GM12891 (cell line): ENCODE measurements around the gene SDK1.

ENCODE experiments used
- DNase-seq: peaks from one replicate; pipeline ENCODE4 v3.0.0; 2011; ENCODE audit warnings: low spot score; ENCODE audit not compliant: insufficient read length
- FAIRE-seq: peaks from 2 replicates; lab custom pipeline; 2011; peaks lifted over from hg19 to GRCh38; lab: Jason Lieb, UNC
- PAX5 ChIP-seq: IDR thresholded peaks from 2 replicates; pipeline ENCODE4 v1.6.1; 2011; ENCODE audit warnings: low read length, moderate library complexity, mild to moderate bottlenecking; ENCODE audit not compliant: insufficient read depth, severe bottlenecking
- POLR2A ChIP-seq: IDR thresholded peaks from 2 replicates; pipeline ENCODE4 v1.6.1; 2011; ENCODE audit warnings: low read depth, low read length, control low read depth
- POLR2AphosphoS5 ChIP-seq: IDR thresholded peaks from 2 replicates; pipeline ENCODE4 v1.6.1; 2011; ENCODE audit warnings: low read depth, low read length, control low read depth
- POU2F2 ChIP-seq: IDR thresholded peaks from 2 replicates; pipeline ENCODE4 v1.6.1; 2011; ENCODE audit warnings: low read depth, mild to moderate bottlenecking, control low read depth, low read length, moderate library complexity
- SPI1 ChIP-seq: IDR thresholded peaks from 2 replicates; pipeline ENCODE4 v1.6.1; 2011; ENCODE audit warnings: low read depth, low read length, control low read depth
- TAF1 ChIP-seq: IDR thresholded peaks from 2 replicates; pipeline ENCODE4 v1.6.1; 2011; ENCODE audit warnings: low read depth, low read length, control low read depth

SDK1 gene

DNA sequence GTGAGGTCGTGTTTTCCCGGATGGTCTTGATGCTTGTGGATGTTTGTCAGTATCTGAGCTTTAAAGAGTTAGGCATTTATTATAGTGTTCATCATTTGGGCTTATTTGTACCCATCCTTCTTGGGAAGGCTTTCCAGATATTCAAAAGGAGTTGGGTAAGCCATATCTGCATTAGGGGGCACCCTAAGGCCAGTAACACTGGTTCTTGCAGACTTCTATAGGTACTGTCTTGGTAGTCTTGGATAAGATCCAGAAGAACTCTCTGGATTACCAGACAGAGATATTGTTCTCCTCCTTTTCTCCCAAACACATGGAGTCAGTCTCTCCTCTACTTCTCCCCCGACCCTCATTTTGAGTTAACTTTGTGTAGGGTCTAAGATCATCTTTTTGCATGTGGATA lies 92.8 kb downstream of the SDK1 start:
- no peak for DNase-seq
- no peak for TF ChIP-seq POU2F2
- TF ChIP-seq TAF1: no peak
- no peak for TF ChIP-seq SPI1
- no peak for TF ChIP-seq POLR2A
- no peak for TF ChIP-seq PAX5
- TF ChIP-seq POLR2AphosphoS5: no peak
- FAIRE-seq: no peak

DNA sequence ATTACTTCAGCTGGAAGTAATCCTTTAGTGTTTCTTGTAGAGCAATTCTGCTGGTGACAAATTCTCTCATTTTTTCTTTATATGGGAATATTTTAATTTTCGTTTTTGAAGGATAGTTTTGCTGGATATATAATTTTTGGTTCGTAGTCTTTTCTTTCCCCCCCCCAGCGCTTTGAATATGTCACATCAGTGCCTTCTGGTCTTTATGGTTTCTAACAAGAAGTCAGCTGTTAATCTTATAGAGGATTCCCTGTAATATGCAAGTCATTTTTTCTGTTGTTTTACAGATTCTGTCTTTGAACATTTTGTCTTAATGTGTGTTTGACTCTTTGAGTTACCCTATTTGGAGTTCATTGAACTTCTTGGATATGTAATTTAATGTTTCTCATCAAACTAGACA lies 96.3 kb downstream of the SDK1 start:
- FAIRE-seq: no peak
- no peak for DNase-seq
- TF ChIP-seq POLR2AphosphoS5 (no peak), POLR2A (no peak), TAF1 (no peak), SPI1 (no peak), PAX5 (no peak), POU2F2 (no peak)

DNA sequence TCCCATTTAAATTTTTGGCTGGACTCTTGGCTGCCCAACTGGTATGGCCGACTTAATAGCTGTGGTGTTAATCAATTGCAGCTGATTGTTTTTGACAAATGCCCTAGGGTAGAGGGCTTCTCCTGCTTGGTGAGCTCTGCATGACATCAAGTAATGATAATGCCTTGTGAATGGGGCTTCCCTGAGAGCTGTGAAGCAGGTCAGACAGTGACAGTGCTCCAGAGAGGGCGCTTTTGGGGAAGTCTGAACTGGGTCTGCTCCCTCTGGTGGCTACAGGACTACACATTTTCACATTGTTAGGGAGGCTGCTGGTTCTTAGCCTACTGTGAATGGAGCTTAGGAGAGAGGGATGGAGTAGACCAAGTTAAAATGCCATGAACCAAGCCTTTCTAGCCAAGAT lies 98.8 kb downstream of the SDK1 start:
- TF ChIP-seq POLR2A (no peak), SPI1 (0 out of 2 replicates have a peak, but pooled peaks have one; percentile 14), POLR2AphosphoS5 (no peak), PAX5 (no peak)
- DNase-seq: no peak
- FAIRE-seq: peak; percentile 40

DNA sequence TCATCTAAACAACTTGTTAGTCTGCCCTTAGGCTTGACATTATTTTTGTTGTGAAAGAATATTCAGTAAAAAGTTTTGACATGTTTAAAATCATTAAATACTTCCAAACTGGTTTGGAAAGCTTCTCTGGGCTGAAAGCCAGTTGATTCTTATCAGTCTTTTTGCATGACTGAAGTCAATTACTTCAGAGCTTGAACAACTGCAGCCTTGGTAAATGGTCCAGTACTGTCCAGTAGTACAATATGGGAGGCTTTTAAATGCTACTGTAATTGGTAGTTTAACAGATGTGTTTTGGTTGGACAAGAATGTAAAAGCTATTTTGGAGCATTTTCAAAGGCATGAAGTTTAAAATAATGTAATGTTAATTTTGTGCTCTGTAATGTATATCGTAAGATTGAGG lies 103.4 kb downstream of the SDK1 start:
- FAIRE-seq (no peak), DNase-seq (no peak)
- TF ChIP-seq POU2F2: no peak
- TF ChIP-seq PAX5: no peak
- TF ChIP-seq SPI1: no peak
- TF ChIP-seq POLR2AphosphoS5: no peak
- no peak for TF ChIP-seq TAF1
- no peak for TF ChIP-seq POLR2A

DNA sequence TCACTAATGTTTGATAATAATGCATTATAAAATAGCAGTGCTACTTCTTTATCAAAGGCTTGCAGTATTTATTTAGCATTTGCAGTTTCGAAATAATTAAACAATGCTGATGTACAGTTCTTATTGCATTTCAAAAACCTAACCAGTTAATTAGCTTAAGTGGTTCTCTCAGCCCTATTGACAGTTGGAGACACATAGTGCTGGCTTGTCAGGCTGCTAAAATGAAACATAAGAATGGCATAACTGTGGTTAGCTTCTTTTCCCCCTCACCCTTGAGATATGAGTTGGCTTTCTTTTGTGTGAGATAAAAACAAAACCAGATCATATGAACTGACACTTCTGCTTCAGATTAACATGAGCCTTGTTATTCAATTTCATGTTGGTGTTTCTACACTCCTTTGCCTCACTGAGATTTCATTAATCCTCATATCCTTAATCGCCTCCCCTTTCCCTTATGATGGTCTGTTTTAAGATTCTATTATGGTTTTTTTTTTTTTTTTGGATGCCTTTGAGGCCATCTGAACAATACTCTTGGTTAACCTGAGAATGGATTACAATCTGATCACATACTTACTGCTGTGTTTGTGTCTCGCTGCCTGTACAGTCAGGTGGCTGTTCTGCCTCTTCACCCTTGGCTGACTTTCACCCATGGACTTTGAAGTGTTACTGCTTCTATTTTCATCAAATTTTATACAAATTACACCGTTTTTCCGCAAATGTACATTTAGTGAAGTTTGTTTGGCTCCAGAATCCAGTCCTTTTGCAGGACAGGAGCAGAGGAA lies 108.0 kb downstream of the SDK1 start:
- TF ChIP-seq POLR2A: no peak
- DNase-seq: no peak
- FAIRE-seq: no peak

DNA sequence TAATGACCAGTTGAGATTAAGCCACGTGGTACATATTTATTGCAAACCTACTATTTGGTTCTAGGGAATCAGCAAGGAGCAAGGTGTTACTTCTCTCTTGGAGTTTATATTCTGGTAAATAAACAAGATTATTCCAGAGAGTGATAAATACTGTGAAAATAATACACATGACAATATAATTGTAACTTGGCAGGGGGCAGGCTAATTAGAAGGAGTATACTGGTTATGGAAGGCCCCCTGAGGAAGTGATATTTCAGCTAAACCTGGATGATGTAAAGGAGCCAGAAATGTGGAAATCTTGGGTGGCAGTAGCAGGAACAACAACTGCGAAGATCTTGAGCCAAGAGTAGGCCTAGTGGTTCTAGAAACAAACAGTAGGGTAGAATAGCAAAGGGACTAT lies 111.8 kb downstream of the SDK1 start:
- FAIRE-seq: no peak
- TF ChIP-seq POLR2A: no peak
- no peak for TF ChIP-seq PAX5
- TF ChIP-seq SPI1: no peak
- TF ChIP-seq POU2F2: no peak
- no peak for TF ChIP-seq POLR2AphosphoS5
- no peak for TF ChIP-seq TAF1
- no peak for DNase-seq

DNA sequence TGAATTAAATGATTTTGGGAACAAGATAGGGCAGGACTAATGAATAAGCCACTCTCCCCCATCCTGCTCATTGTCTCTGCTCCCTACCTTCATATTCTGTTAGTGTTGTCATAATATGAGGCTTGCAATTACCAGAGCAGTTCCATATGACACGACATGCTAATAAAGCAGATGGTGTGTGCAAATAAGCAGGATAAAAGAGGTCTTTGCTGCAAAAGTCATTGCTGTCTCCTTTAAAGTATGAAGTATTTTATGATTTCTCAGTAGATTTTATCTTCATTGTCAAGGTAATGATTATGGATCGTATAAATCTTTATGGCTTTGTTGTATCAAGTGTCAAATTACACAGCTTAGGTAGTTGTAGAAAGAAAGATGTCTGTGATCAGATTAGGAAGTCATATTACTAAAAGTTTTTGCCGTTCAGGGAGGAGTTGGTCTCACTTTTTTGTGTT lies 114.8 kb downstream of the SDK1 start:
- FAIRE-seq (no peak), DNase-seq (no peak)
- TF ChIP-seq PAX5: no peak
- no peak for TF ChIP-seq POU2F2
- no peak for TF ChIP-seq TAF1
- TF ChIP-seq POLR2A: no peak
- no peak for TF ChIP-seq POLR2AphosphoS5
- no peak for TF ChIP-seq SPI1

DNA sequence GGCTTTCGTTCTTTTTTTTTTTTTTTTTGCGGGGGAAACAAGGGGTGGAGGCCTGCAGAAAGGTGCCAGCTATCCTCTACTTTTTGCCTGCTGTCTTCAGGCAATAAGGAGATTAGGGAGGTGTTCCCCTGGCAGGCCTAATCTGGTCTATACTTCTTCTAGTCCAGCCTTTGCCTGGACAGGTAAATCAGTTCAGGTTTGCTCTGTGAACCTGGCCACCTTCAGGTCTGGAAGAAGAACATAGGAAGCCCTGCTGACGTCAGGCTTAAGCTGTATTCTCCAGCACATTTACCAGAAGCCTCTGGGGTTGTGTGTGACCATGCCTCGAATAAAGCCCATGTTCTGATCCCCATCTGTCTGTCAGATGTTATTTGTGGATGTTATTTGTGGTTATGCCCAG lies 115.4 kb downstream of the SDK1 start:
- no peak for TF ChIP-seq POLR2A
- TF ChIP-seq SPI1: no peak
- no peak for FAIRE-seq
- DNase-seq: no peak

DNA sequence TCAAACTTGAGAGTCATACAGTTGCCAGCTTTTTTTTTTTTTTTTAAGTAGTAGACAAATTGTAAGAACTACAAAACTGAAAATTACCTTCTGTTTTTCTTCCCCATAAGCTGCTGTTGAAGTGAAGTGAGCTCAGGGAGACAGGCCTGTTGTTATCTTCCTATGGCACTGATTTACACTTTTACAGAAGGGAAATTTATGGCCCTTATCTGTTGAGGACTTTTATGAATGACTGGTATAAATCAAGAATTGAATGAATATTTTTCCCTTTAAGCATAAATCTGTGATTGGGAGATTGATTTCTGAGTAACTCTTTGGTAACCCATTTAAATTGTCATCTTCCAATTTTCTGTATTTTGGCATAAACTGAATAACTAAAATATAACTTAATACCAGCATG lies 124.0 kb downstream of the SDK1 start:
- TF ChIP-seq POLR2AphosphoS5 (no peak), TAF1 (no peak), POU2F2 (no peak), POLR2A (no peak), SPI1 (no peak), PAX5 (no peak)
- no peak for DNase-seq
- no peak for FAIRE-seq

DNA sequence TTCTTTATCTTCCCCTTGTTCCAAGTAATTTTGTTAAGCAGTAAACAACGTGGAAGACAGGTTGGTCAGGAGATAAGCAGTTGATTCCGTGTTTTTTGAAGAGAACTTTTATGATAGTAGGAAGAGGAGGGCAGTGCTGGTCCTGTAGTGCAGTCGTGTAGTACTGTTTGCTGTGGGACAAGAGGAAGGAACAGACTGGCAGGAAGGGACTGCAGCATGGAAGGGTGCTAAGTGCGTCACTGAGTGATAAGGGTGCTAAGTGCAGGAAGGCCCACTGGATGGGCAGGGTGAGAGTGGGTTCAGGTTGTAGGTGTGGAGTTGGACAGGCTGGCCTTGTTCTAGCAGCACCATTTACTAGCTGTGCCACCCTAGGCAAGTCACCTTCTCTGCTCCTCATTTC lies 125.0 kb downstream of the SDK1 start:
- TF ChIP-seq POLR2A: no peak
- no peak for TF ChIP-seq TAF1
- no peak for TF ChIP-seq POU2F2
- no peak for TF ChIP-seq PAX5
- TF ChIP-seq SPI1: no peak
- no peak for TF ChIP-seq POLR2AphosphoS5
- no peak for DNase-seq
- FAIRE-seq: peak; percentile 31

DNA sequence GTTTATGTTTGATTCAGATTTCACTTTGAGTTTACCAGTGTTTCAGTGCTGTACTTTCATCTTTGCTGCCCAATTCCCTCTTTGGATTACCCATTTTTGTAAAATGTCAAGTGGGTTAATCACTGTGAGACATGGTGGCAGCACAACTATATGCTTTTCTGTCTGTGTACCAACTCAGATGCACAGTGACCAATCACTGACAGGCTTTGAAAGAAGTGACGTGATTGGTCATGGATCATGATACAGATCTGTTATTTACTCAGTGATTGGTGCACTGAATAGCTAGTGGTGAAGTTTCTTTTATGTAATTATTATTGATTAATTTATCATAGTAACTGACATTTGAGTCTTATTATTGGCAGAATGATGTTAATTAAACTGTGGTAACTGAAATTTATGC lies 126.9 kb downstream of the SDK1 start:
- FAIRE-seq: no peak
- DNase-seq: no peak
- TF ChIP-seq PAX5: no peak
